ENCODE results near the gene IP6K1.
"Not testable (repeated sequence)": the region's sequence is repeated elsewhere in the genome, so short reads cannot be mapped to it uniquely, and the experiment has no call there.

IP6K1 gene

GRCh38 chr3:49705390-49705960 lies 80.9 kb downstream of the IP6K1 start:
- DNase-seq, result no peak

- no peak for DNase-seq
These were observed 81.7 kb downstream of the IP6K1 start for GRCh38 chr3:49704629-49705028.

GRCh38 chr3:49703956-49704355 lies 82.4 kb downstream of the IP6K1 start:
- no peak for DNase-seq

GRCh38 chr3:49703443-49703927 lies 82.9 kb downstream of the IP6K1 start:
- peak; percentile 58 to 62 for DNase-seq

GRCh38 chr3:49702672-49703071 lies 83.7 kb downstream of the IP6K1 start:
- no peak for DNase-seq

- no peak for DNase-seq
These were observed 84.8 kb downstream of the IP6K1 start for GRCh38 chr3:49701388-49702077.

GRCh38 chr3:49700453-49701128 lies 85.8 kb downstream of the IP6K1 start:
- no peak for DNase-seq

- no peak for DNase-seq
These were observed 86.3 kb downstream of the IP6K1 start for GRCh38 chr3:49700014-49700413.

- DNase-seq, result no peak
These were observed 86.9 kb downstream of the IP6K1 start for GRCh38 chr3:49699281-49699979.

- not testable (repeated sequence) for DNase-seq
These were observed 90.9 kb downstream of the IP6K1 start for GRCh38 chr3:49695350-49696015.

GRCh38 chr3:49694409-49695070 lies 91.8 kb downstream of the IP6K1 start:
- not testable (repeated sequence) for DNase-seq

GRCh38 chr3:49691481-49691880 lies 94.9 kb downstream of the IP6K1 start:
- DNase-seq, result not testable (repeated sequence)

- not testable (repeated sequence) for DNase-seq
These were observed 95.5 kb downstream of the IP6K1 start for GRCh38 chr3:49690856-49691255.

GRCh38 chr3:49689908-49690624 lies 96.3 kb downstream of the IP6K1 start:
- DNase-seq, result not testable (repeated sequence)

GRCh38 chr3:49689046-49689907 lies 97.1 kb downstream of the IP6K1 start, which contains the start of the genes MST1 and RNF123:
TSS of gene MST1 (minus strand) at chr3:49689474. CDS start at chr3:49688691, 783 bp downstream.
TSS of gene RNF123 (plus strand) at chr3:49689557. CDS start at chr3:49691166, 1,609 bp downstream.
- peak; percentile 87 to 88 for DNase-seq

GRCh38 chr3:49688338-49689045 lies 97.8 kb downstream of the IP6K1 start:
- not testable (repeated sequence) for DNase-seq

- DNase-seq, result not testable (repeated sequence)
These were observed 98.9 kb downstream of the IP6K1 start for GRCh38 chr3:49687424-49687795.

GRCh38 chr3:49686769-49687423 lies 99.4 kb downstream of the IP6K1 start:
- DNase-seq, result peak in 1 of 2 experiments; percentile 22

- DNase-seq, result peak; percentile 27 to 28
These were observed 100.0 kb downstream of the IP6K1 start for GRCh38 chr3:49686346-49686745.

Measured in activated CD4-positive, alpha-beta T cell treated with anti-CD3 and anti-CD28 coated beads, Interleukin-2, amount 50 U/mL, for 4 hours (primary cell).